ENCODE results near the gene MMP15.

Gene MMP15

GRCh38 chr16:58018803-58019202 lies 6.8 kb upstream of the MMP15 start:
- Mint-ChIP-seq H3K9me3 (no peaks in the 10 kb centered on the region), H3K27ac (no peak overlapping the region), H3K36me3 (ENCODE audit: low read depth) (peaks cover 29% of the 10 kb centered on the region), H3K27me3 (peaks cover 18% of the 10 kb centered on the region), H3K4me3 (no peak overlapping the region), H3K4me1 (ENCODE audit: low read depth) (peaks cover 13% of the 10 kb centered on the region)
- intact Hi-C loops (cut with micrococcal nuclease), result no loop called here

- peaks cover 19% of the 10 kb centered on the region for H3K4me1 Mint-ChIP-seq (ENCODE audit: low read depth)
- no peaks in the 10 kb centered on the region for H3K9me3 Mint-ChIP-seq
- no peak overlapping the region for H3K27ac Mint-ChIP-seq
- no peak overlapping the region for H3K4me3 Mint-ChIP-seq
- H3K36me3 Mint-ChIP-seq (ENCODE audit: low read depth), result peaks cover 21% of the 10 kb centered on the region
- intact Hi-C loops (cut with micrococcal nuclease), result loop anchor here (1.0 to 5.0 kb wide), 2 partner anchors 102 to 287 kb away; no protein-coding TSS in a partner anchor
- peaks cover 30% of the 10 kb centered on the region for H3K27me3 Mint-ChIP-seq
Observed at GRCh38 chr16:58019866-58020538, 5.6 kb upstream of the MMP15 start.

DNA sequence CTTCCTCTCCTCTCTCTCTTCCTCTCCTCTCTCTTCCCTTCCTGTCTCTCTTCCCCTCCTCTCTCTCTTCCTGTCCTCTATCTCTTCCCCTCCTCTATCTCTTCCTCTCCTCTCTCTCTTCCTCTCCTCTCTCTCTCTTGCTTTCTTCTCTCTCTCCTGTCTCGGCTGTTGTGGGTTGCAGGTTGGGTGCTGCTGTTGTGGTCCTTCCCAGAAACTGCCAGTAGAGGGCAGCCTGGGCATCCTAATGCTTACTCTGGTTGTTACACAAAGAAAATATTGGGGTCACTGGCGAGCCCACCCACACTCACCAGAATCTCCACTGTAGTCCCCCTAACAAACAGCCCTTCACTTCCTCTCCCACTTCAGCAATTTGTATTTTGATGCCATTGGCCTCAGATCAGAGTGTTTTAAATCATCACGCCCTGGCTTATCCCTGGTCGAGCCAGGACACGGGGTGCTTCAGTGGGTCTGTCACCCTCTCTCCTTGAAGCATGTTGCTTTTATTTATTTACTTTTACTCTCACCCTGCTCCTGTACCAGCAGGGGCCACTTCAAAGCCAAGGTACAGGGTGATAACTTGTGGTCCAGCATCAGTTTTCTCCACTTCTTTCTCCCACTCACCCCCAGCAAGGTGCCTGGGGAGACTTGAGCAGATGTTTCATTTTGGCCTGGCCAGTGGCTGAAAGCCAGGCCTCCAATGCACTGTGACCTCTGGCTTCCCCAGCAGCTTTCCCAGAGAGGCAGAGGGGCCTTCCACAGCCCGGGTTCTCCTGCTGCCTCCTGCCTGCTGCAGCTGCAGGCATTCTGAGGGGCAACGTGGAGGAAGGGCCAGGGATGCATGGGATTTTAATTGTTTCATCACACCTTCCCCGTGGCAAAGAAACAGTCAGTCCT lies 4.7 kb upstream of the MMP15 start:
- Mint-ChIP-seq H3K27ac (no peak overlapping the region), H3K4me1 (ENCODE audit: low read depth) (peaks cover 23% of the 10 kb centered on the region), H3K27me3 (peaks cover 35% of the 10 kb centered on the region), H3K4me3 (no peak overlapping the region), H3K36me3 (ENCODE audit: low read depth) (peaks cover 21% of the 10 kb centered on the region), H3K9me3 (no peaks in the 10 kb centered on the region)
- intact Hi-C loops (cut with micrococcal nuclease), result loop anchor here (1.0 to 5.0 kb wide), 2 partner anchors 101 to 286 kb away; no protein-coding TSS in a partner anchor

DNA sequence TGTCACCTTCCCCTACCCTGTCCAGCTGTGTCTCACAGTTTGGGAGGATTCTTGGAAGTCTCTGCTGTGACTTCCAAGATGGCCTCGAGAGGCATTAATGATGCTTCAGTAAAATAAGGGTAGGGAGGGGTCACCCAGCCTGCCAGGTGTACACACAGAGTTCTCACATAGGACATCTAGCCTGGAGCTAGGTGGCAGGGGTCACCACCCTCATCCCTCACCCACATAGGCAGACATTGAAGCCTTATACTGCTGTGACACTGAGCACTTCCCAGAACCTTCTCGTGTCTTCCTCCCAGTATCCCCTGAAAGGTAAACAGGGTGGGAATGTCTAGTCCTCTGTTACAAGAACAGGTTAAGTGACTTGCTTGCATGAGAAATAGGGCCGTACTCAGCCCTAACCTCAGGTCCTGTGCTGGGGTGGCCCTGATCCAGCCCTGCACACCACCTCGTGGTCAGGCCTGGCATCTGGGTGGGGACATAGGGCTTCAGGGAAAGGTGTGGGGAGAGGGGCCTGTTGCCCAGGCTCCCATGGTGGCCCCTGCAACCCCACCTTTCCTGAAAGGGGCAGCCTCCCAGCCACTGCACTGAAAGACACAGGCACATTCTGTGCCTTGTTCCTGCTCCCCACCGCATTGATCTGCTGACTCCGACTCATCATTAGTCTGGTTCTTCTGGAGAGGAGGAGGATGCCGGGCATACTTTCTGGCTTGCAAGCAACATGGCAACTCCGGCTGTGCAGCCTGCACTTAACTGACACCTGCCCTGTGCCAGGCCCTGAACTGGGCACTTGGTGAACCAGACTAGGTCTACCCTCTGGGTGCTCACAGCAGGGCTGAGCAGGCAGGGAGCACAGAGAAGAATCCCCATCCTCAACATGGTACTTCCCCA lies 3.6 kb upstream of the MMP15 start:
- Mint-ChIP-seq H3K4me3 (no peak overlapping the region), H3K9me3 (no peaks in the 10 kb centered on the region), H3K36me3 (ENCODE audit: low read depth) (peaks cover 21% of the 10 kb centered on the region), H3K27ac (no peak overlapping the region), H3K27me3 (peaks cover 42% of the 10 kb centered on the region), H3K4me1 (ENCODE audit: low read depth) (peaks cover 29% of the 10 kb centered on the region)
- intact Hi-C loops (cut with micrococcal nuclease), result loop anchor here (5.0 kb wide), 1 partner anchor 285 kb away; no protein-coding TSS in a partner anchor

- H3K4me3 Mint-ChIP-seq, result no peak overlapping the region
- peaks cover 51% of the 10 kb centered on the region for H3K27me3 Mint-ChIP-seq
- intact Hi-C loops (cut with micrococcal nuclease), result loop anchor here (5.0 kb wide), 1 partner anchor 285 kb away; no protein-coding TSS in a partner anchor
- H3K4me1 Mint-ChIP-seq (ENCODE audit: low read depth), result peaks cover 29% of the 10 kb centered on the region
- no peak overlapping the region for H3K27ac Mint-ChIP-seq
- H3K9me3 Mint-ChIP-seq, result no peaks in the 10 kb centered on the region
- H3K36me3 Mint-ChIP-seq (ENCODE audit: low read depth), result peaks cover 21% of the 10 kb centered on the region
Observed at GRCh38 chr16:58022601-58023371, 2.8 kb upstream of the MMP15 start.

DNA sequence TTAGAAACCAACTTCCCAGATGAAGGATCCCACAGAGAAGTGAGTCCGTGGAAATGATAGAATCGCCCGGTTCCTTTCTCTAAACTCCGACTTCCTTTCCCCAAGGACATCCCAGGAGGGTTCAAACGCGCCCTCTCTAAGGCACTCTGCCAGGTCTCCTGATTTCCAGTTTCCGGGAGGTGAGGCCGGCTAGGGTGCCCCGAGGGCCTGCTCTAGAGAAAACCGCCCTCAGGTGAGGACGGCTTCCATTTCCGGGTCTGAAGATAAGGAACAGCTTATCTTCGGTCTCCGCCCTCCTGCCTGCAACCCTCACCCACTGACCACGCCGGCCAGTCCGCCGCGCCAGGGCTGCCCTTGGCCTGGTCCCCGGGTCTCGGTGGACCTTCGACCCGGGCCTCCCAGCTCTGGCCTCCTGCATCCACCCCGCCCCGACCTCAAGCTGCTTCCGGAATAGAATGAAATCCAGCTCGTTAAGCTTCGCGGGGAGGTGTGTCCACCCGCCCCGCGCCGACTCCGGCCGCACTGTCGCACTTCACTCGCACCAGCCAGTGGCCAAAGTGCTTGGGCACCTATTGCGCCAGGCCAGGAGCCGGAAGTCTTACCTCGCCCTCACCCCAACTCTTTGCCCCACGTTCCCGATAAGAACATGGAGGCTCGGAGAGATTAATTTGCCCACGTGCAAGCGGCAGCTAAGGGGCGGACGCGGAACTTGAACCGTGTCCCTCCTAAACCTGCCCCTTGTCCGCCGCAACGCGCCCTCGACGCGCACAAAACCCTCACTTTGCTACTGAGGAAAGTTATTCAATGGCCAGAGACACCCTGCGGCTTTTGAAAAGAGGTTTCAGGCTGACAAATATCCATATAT lies 836 bp upstream of the MMP15 start:
- H3K36me3 Mint-ChIP-seq (ENCODE audit: low read depth), result peaks cover 21% of the 10 kb centered on the region
- H3K9me3 Mint-ChIP-seq, result no peaks in the 10 kb centered on the region
- no peak overlapping the region for H3K27ac Mint-ChIP-seq
- peaks cover 70% of the 10 kb centered on the region for H3K27me3 Mint-ChIP-seq
- intact Hi-C loops (cut with micrococcal nuclease), result loop anchor here (5.0 kb wide), 2 partner anchors 173 to 283 kb away; partner anchors contain the start of gene CSNK2A2
- H3K4me1 Mint-ChIP-seq (ENCODE audit: low read depth), result peaks cover 34% of the 10 kb centered on the region
- peak overlapping the region; percentile 70 for H3K4me3 Mint-ChIP-seq

GRCh38 chr16:58026139-58026704 lies 668 bp downstream of the MMP15 start:
- peaks cover 77% of the 10 kb centered on the region for H3K27me3 Mint-ChIP-seq
- H3K4me3 Mint-ChIP-seq, result peak overlapping the region; percentile 70
- peaks cover 26% of the 10 kb centered on the region for H3K4me1 Mint-ChIP-seq (ENCODE audit: low read depth)
- peaks cover 6% of the 10 kb centered on the region for H3K36me3 Mint-ChIP-seq (ENCODE audit: low read depth)
- H3K27ac Mint-ChIP-seq, result no peak overlapping the region
- intact Hi-C loops (cut with micrococcal nuclease), result loop anchor here (5.0 kb wide), 1 partner anchor 171 kb away; the partner anchor contains the start of gene CSNK2A2
- H3K9me3 Mint-ChIP-seq, result no peaks in the 10 kb centered on the region

DNA sequence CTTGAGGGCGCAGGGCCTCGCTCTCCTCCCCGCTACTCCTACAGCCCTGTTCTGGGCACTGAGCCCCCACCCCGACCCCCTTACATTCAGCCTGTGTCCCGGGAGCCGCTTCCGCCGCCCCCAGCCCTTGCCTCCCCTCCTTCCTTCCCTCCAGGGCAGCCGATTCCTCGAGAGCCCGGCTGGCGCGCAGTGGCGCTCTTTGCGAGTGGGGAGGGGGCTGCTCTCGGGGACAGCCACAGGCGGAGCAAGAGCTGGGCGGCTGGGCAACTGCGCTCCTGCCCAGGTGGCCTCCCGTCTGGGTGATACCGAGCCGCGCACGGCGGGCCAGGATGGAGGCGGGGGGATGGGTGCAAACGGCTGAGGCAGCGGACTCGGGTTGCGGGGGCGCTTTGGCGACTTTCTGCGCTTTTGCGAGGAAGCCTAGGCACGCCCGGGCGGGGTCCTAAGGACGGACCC lies 1.2 kb downstream of the MMP15 start:
- Mint-ChIP-seq H3K27ac (no peak overlapping the region), H3K4me3 (peak overlapping the region; percentile 70), H3K4me1 (ENCODE audit: low read depth) (peaks cover 31% of the 10 kb centered on the region), H3K36me3 (ENCODE audit: low read depth) (peaks cover under 1% of the 10 kb centered on the region), H3K9me3 (no peaks in the 10 kb centered on the region), H3K27me3 (peaks cover 77% of the 10 kb centered on the region)
- intact Hi-C loops (cut with micrococcal nuclease), result loop anchor here (5.0 kb wide), 1 partner anchor 171 kb away; the partner anchor contains the start of gene CSNK2A2

GRCh38 chr16:58027161-58027915 lies 1.8 kb downstream of the MMP15 start:
- H3K9me3 Mint-ChIP-seq, result no peaks in the 10 kb centered on the region
- H3K36me3 Mint-ChIP-seq (ENCODE audit: low read depth), result no peaks in the 10 kb centered on the region
- intact Hi-C loops (cut with micrococcal nuclease), result loop anchor here (5.0 kb wide), 1 partner anchor 170 kb away; the partner anchor contains the start of gene CSNK2A2
- H3K4me1 Mint-ChIP-seq (ENCODE audit: low read depth), result peaks cover 30% of the 10 kb centered on the region
- H3K4me3 Mint-ChIP-seq, result peak overlapping the region; percentile 70
- peaks cover 73% of the 10 kb centered on the region for H3K27me3 Mint-ChIP-seq
- H3K27ac Mint-ChIP-seq, result no peak overlapping the region

DNA sequence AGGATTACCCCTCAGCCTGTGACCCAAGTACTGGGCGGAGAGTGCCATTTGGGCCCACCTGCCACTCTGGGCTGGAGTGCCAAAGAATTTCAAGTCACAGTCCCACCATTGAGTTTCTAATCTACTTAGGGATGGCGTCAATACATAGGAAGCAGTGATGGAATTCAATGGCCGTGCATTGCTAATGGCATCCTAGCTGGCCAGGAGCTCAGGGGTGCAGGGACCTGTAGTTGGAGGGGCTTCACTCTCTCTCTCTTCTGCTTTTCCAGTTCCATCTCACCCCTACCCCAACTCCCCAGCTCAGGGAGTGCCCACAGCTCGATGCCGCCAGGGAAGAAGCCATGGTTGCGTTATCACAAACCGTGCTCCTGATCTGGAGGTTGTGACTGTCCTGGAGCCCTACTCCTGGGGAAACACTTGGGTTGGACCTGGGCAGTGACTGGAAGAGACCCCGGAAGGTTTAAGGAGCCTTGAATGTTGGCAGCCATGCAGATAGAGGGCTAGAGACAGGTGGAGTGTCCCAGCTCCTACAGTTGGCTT lies 2.4 kb downstream of the MMP15 start:
- Mint-ChIP-seq H3K9me3 (no peaks in the 10 kb centered on the region), H3K27ac (no peak overlapping the region), H3K4me1 (ENCODE audit: low read depth) (peaks cover 26% of the 10 kb centered on the region), H3K36me3 (ENCODE audit: low read depth) (no peaks in the 10 kb centered on the region), H3K27me3 (peaks cover 67% of the 10 kb centered on the region), H3K4me3 (no peak overlapping the region)
- intact Hi-C loops (cut with micrococcal nuclease), result loop anchor here (5.0 kb wide), 1 partner anchor 169 kb away; the partner anchor contains the start of gene CSNK2A2

GRCh38 chr16:58028541-58029070 lies 3.1 kb downstream of the MMP15 start:
- Mint-ChIP-seq H3K9me3 (no peaks in the 10 kb centered on the region), H3K27ac (no peak overlapping the region), H3K36me3 (ENCODE audit: low read depth) (no peaks in the 10 kb centered on the region), H3K4me1 (ENCODE audit: low read depth) (peaks cover 26% of the 10 kb centered on the region), H3K4me3 (no peak overlapping the region), H3K27me3 (peaks cover 61% of the 10 kb centered on the region)
- intact Hi-C loops (cut with micrococcal nuclease), result loop anchor here (5.0 kb wide), 1 partner anchor 169 kb away; the partner anchor contains the start of gene CSNK2A2
